HCEC 1CT (cell line): ENCODE measurements around the gene TOP1.

Experiments
- DNase-seq: peaks from one replicate; pipeline ENCODE4 v3.0.0-alpha.2; 2017

The TOP1 gene

GRCh38 chr20:41170386-41171105 is 141.9 kb downstream of the TOP1 start:
- DNase-seq, result no peak

- no peak for DNase-seq
Measured at GRCh38 chr20:41171736-41172295, 143.2 kb downstream of the TOP1 start.

- no peak for DNase-seq
Measured at GRCh38 chr20:41172296-41173140, 143.9 kb downstream of the TOP1 start.

- DNase-seq, result peak; percentile 64
Measured at GRCh38 chr20:41173161-41173721, 144.6 kb downstream of the TOP1 start.

- no peak for DNase-seq
Measured at GRCh38 chr20:41173791-41174341, 145.2 kb downstream of the TOP1 start.
